A549 treated with ZK216348 at 1 μM for 4 hours (cell line): Measurements from ENCODE around the gene PLD2. TPM values are rescaled to one million over a fixed set of nuclear protein-coding genes. Genes with fewer than 3 reads are reported as not detected.

Experiments
- total RNA-seq: library from RNA; stranded (reverse); fragments of 200-300 nt; extraction: Qiagen RNA extraction; gene quantifications from 5 replicates; pipeline ENCODE4 v1.2.3, GENCODE V29; 2022; ENCODE audit warnings: low read depth

PLD2 gene
- total RNA-seq: 17.2 to 31.6 TPM (median 24.7 TPM) in 5 replicates

GRCh38 chr17:4806777-4807604 is at the start of gene PLD2:
TSS of gene PLD2 (plus strand) at chr17:4807152. CDS start at chr17:4807773, 621 bp downstream.

GRCh38 chr17:4771519-4772234 is 35.3 kb upstream of the PLD2 start, which contains the start of gene TM4SF5:
TSS of gene TM4SF5 (plus strand) at chr17:4771886. CDS start at chr17:4771923, 37 bp downstream.

DNA sequence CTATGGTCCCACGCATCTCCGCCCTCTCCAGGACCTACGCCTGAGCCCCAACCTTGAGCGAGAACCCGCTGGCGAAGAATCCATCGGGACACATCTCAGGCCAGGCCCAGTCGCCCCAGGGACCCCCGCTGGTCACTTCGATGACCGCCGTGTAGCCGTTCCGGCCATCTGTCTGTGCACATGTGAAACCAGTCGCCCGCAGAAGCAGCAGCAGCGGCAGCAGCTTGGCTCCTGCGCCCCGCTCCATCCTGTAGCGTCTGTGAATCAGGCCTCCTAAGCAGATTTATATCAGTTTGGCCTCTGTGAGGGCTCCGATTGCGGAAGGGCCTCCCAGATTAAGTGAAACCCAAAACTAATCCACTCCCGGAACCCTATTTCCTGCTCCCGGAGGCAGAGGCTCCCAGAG is 20.8 kb upstream of the PLD2 start, which contains the start of gene VMO1:
VMO1 (minus strand) TSS at position 259 of the 406 bp plus-strand sequence; CDS start at position 247, 12 bp downstream.

DNA sequence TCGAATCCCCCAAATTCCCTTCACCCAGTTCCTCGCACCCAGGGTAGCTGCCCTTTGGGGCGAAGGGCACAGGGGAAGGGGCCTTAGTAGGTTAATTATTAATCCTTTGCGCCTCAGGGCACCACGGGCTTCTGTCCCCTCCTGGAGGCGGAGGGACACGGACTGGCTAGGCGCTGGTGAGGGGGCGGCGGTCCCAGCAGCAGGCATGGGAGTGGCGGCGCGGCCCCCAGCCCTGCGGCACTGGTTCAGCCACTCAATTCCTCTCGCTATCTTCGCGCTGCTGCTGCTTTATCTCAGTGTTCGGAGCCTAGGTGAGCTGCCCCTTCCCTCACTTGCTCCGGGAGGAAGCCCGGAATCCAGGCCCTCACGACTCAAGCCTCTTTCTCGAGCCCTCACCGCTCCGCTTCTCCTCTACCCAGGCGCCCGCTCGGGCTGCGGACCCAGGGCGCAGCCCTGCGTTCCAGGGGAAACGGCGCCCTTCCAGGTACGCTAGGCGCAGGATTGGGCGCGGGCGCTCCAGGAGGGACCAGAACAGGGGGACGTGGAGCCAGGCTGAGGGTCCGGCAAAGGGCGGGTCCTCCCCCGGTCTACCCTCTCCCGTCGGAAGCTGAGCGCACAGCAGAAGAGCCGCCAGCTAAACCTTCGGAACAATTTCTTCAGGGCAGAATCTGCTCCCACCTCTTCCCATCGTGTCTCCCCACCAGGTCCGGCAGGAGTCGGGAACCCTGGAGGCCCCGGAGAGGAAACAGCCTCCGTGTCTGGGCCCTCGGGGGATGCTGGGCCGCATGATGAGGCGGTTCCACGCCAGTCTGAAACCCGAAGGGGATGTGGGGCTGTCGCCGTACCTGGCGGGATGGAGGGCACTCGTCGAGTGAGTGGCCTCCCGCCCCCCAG is 17.9 kb upstream of the PLD2 start, which contains the start of gene GLTPD2:
GLTPD2 (plus strand) TSS at position 158 of the 894 bp plus-strand sequence; CDS start at position 206, 48 bp downstream.

DNA sequence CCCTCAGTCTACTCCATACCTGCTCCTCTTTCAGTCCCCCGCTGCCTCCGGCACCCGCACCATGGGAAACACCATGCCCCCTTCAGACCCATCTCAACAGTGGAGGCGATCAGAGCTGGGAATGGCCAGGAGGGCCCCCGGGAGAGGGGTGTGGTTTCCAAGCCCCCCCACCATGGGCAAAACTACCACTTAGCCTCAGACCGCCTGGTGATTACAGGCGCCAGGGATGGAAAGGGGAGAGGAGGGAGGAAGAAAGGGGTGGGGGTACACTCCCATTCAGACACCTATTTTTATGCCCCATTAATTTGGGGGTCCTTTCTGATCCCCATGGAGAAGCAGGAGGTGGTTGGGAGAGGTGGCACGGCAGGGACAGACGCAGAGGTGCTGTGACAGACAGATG is 4.7 kb upstream of the PLD2 start, which contains the start of gene C17orf114:
C17orf114 (minus strand) TSS at position 101 of the 400 bp plus-strand sequence.

GRCh38 chr17:4833178-4833940 is 26.4 kb downstream of the PLD2 start, which contains the start of gene MINK1:
TSS of gene MINK1 (plus strand) at chr17:4833340. CDS start at chr17:4833584, 244 bp downstream.

Other genes with a start within 250 kb of the PLD2 start
- gene GGT6, start 246.6 kb upstream of the PLD2 start, total RNA-seq: not detected in 5 replicates
- 0.24 to 1.3 TPM (median 0.73 TPM) in 5 replicates for gene SMTNL2, start 222.6 kb upstream of the PLD2 start, total RNA-seq
- 0.11 to 0.17 TPM (median 0.14 TPM) in 4 of 5 replicates, not detected in the other for gene ALOX15, start 165.5 kb upstream of the PLD2 start, total RNA-seq
- 52.0 to 80.3 TPM (median 74.0 TPM) in 5 replicates for gene PELP1, start 103.0 kb upstream of the PLD2 start, total RNA-seq
- 51.4 to 69.2 TPM (median 63.0 TPM) in 5 replicates for gene ARRB2, start 96.5 kb upstream of the PLD2 start, total RNA-seq
- gene MED11, start 75.7 kb upstream of the PLD2 start, total RNA-seq: 38.6 to 52.7 TPM (median 42.3 TPM) in 5 replicates
- gene ZMYND15, start 67.3 kb upstream of the PLD2 start, total RNA-seq: 0.41 to 0.65 TPM (median 0.52 TPM) in 5 replicates
- 11.6 to 20.8 TPM (median 17.1 TPM) in 5 replicates for gene CXCL16, start 67.2 kb upstream of the PLD2 start, total RNA-seq
- gene TM4SF5, start 35.3 kb upstream of the PLD2 start, total RNA-seq: 0.44 to 1.2 TPM (median 0.78 TPM) in 5 replicates
- gene VMO1, start 20.8 kb upstream of the PLD2 start, total RNA-seq: 0.94 to 1.7 TPM (median 1.5 TPM) in 4 of 5 replicates, not detected in the other
- gene GLTPD2, start 18.2 kb upstream of the PLD2 start, total RNA-seq: not detected in 5 replicates
- gene PSMB6, start 11.0 kb upstream of the PLD2 start, total RNA-seq: 391 to 521 TPM (median 476 TPM) in 5 replicates
- gene MINK1, start 26.2 kb downstream of the PLD2 start, total RNA-seq: 39.9 to 69.8 TPM (median 63.0 TPM) in 5 replicates
- gene C17orf107, start 92.4 kb downstream of the PLD2 start, total RNA-seq: 0.13 to 0.41 TPM (median 0.36 TPM) in 5 replicates
- gene CHRNE, start 95.9 kb downstream of the PLD2 start, total RNA-seq: 0.06 to 0.22 TPM (median 0.09 TPM) in 3 of 5 replicates, not detected in the others
- gene GP1BA, start 125.1 kb downstream of the PLD2 start, total RNA-seq: not detected in 5 replicates
- gene SLC25A11, start 132.9 kb downstream of the PLD2 start, total RNA-seq: 48.3 to 76.4 TPM (median 71.9 TPM) in 5 replicates
- gene RNF167, start 133.1 kb downstream of the PLD2 start, total RNA-seq: 100 to 159 TPM (median 135 TPM) in 5 replicates
- 2,069 to 3,159 TPM (median 3,031 TPM) in 5 replicates for gene PFN1, start 141.4 kb downstream of the PLD2 start, total RNA-seq
- gene ENO3, start 144.0 kb downstream of the PLD2 start, total RNA-seq: 41.5 to 63.2 TPM (median 48.4 TPM) in 5 replicates
- gene SPAG7, start 160.7 kb downstream of the PLD2 start, total RNA-seq: 71.7 to 94.4 TPM (median 78.1 TPM) in 5 replicates
- 24.5 to 43.4 TPM (median 34.9 TPM) in 5 replicates for gene CAMTA2, start 180.5 kb downstream of the PLD2 start, total RNA-seq
- 1.1 to 2.4 TPM (median 1.5 TPM) in 5 replicates for gene INCA1, start 190.4 kb downstream of the PLD2 start, total RNA-seq
- 95.3 to 132 TPM (median 116 TPM) in 5 replicates for gene KIF1C, start 190.8 kb downstream of the PLD2 start, total RNA-seq
- gene SLC52A1, start 228.3 kb downstream of the PLD2 start, total RNA-seq: 0.33 to 1.1 TPM (median 0.75 TPM) in 5 replicates